Measurements from ENCODE around the gene HFE.
A peak's percentile ranks its signal among the peaks of the same experiment; 100 is the strongest.

- TF ChIP-seq TAF1 (conservative IDR thresholded peaks at IDR 0.05), result peak; percentile 82
- peak; percentile 65 for TF ChIP-seq ZBTB33 (IDR thresholded peaks at IDR 0.05)
- peak; percentile 66 to 69 for TF ChIP-seq JUND (IDR thresholded peaks at IDR 0.05)
- no peak for TF ChIP-seq CTCF (IDR thresholded peaks at IDR 0.05; ENCODE audit: low read depth, low read length, missing input control)
- peak; percentile 16 for TF ChIP-seq FOXA1 (IDR thresholded peaks at IDR 0.05)
- peak; percentile 31 for TF ChIP-seq REST (IDR thresholded peaks at IDR 0.05)
- TF ChIP-seq MAX (IDR thresholded peaks at IDR 0.05), result peak; percentile 40
- TF ChIP-seq RXRA (IDR thresholded peaks at IDR 0.05), result peak; percentile 26 to 55
- peak in 1 of 2 donors; percentile 22 for TF ChIP-seq GABPA (IDR thresholded peaks at IDR 0.05 in 1 of 2, conservative IDR thresholded peaks at IDR 0.05 in 1 of 2)
- TF ChIP-seq RAD21 (IDR thresholded peaks at IDR 0.05), result peak in 1 of 2 donors; percentile 35
Observed at GRCh38 chr6:26121141-26122004, 34.1 kb downstream of the HFE start.
